GM12874 (cell line): ENCODE data around the gene DOCK4.

Experiments used
- CTCF ChIP-seq: IDR thresholded peaks from 2 replicates; pipeline ENCODE4 v1.5.1; 2011; ENCODE audit warnings: low read depth, mild to moderate bottlenecking, control low read depth, low read length, moderate library complexity; ENCODE audit not compliant: insufficient read depth

The DOCK4 gene

DNA sequence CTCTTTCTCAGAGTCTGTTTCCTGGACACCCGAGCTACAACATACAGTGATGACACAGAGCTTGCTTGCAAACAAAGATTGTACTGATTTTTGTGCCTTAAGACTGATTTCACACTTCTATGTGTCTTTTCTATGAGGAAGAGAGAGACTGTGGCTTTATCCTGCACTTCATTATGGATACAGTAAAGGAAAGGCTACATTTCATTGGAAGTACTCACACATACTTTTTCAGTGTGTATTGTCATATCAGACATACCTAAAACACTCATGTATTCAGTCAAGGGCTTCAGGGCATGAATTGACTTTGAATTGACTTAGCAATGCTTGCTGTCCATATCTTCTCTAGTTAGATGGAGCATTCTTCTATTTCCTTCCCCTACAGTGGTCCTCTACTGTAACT, 508.4 kb downstream of the DOCK4 start:
- no peak for TF ChIP-seq CTCF

DNA sequence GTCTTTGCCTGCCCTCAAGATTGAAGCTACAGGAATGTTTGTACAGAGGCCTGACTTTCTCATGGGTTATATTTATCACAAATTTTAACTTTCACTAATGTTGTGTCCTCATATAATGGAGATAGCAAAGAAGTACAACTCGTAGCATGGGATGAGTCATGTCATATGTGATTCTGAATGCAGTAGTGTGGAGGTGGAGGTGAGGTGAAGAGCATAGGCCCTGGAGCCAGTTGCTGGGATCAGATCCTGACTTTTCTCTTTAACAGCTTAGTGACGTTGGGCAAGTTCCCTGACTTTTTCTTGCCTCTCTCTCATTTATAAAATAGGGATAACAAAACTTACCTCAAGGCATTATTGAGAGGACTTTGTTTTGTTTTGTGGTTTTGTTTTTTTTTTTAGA, 511.8 kb downstream of the DOCK4 start:
- TF ChIP-seq CTCF = no peak

DNA sequence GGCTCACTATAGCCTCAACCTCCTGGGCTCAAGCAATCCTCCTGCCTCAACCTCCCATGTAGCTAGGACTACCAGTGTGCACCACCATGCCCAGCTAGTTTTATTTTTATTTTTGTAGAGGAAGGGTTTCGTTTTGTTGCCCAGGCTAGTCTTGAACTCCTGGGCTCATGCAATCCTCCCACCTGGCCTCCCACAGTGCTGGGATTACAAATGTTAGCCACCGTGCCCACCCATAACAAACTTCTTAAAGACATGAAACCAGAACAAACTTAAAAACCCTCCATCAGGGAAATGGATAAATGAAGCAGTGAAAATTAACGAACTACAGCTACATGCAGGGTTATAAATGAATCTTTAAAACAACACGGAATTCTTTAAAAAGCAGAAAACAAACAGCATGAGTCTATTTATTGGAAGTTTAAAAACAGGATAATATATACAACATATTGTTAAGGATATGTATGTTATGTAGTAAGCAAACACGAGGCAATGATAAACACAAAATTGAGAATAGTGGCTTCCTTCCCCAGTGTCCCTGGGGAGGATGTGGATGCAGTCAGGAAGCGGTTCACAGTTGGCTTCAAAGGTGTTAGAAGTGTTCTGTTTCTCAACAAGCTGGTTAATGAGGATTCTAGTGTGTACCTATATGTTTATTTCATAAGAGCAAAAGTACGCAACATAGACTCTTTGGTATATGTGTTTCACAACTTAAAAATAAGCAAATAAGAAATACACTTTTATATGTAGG, 515.7 kb downstream of the DOCK4 start:
- no peak for TF ChIP-seq CTCF

- no peak for TF ChIP-seq CTCF
Observed at GRCh38 chr7:111685349-111685748, 520.9 kb downstream of the DOCK4 start.

DNA sequence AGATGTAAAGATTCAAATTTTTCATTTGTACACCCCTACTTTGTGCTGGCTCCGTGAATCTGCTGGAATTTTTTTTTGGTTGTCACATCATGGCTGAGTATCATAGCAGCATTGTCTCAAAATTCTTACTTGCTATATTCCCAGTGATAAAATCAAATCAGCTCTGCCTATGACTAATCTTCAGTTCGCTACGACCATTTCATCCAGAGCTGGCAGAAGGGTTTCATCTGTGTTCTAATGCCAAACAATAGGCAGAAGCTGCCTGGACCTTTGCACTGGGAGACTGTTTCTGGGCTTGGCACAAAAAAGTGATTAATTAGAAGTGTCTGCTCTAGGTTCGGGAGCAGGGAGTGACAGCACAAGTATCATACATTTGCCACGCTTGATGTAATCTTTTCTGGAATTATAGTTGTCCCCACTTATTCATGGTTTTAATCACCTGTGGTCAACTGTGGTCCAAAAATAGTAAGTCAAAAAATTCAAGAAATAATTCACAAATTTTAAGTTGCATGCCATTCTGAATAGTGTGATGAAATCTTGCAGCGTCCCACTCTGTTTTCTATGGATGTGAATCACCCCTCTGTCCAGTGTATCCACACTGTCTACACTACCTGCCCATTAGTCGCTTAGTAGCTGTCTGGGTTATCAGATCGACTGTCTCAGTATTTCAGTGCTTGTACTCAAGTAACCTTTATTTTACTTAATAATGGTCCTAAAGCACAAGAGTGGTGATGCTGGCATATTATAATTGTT, 523.4 kb downstream of the DOCK4 start:
- no peak for TF ChIP-seq CTCF

DNA sequence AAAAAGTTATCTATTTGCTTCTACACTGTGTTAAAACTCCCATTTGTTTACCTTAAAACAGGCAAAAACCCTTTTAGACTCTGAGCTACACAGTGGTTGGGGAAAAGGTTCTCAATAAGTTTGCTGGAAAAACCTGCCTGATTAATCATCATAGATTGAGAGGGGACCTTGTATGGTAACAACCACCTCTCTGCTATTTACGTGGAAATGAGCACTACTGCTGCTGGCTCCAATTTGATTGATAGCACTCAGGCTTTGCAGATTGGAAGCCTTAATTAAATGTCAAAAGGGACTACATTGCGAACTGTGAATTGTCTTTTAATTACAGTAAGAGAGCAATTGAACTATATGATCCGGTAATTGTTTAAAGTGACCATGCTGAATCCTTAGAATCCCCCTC, 525.0 kb downstream of the DOCK4 start:
- no peak for TF ChIP-seq CTCF

GRCh38 chr7:111678986-111679385, 527.2 kb downstream of the DOCK4 start:
- no peak for TF ChIP-seq CTCF
